Measurements from ENCODE around the gene MLEC. TPM values are rescaled to one million over a fixed set of nuclear protein-coding genes. Genes with fewer than 3 reads are reported as not detected.

MLEC gene
- total RNA-seq, 6 donors from 2014 or later: 29.3 to 125 (median 71.2) TPM

- no peak for ATAC-seq (ENCODE audit: low FRiP score in 2 of 2)
- TF ChIP-seq POLR2AphosphoS5 (IDR thresholded peaks at IDR 0.05) (no peak), POLR2A (IDR thresholded peaks at IDR 0.05) (no peak), EP300 (IDR thresholded peaks at IDR 0.05) (no peak), CTCF (IDR thresholded peaks at IDR 0.05) (no peak)
These were observed 52.2 kb downstream of the MLEC start for GRCh38 chr12:120739031-120739762.

GRCh38 chr12:120739821-120740613, 53.1 kb downstream of the MLEC start:
- DNase-seq (peak in 1 of 2 donors; percentile 76), ATAC-seq (ENCODE audit: low FRiP score in 2 of 2) (no peak)
- Histone ChIP-seq H3K9me3 (no peaks in the 10 kb centered on the region), H3K36me3 (peaks cover 0 to 31% (median 19%) of the 10 kb centered on the region in 4 donors), H3K27ac (no peak overlapping the region), H3K4me1 (no peaks in the 10 kb centered on the region), H3K27me3 (no peaks in the 10 kb centered on the region), H3K4me3 (no peak overlapping the region)
- 92 to 94% methylated on average over 14 to 15 of the region's 16 CpGs for WGBS, 2 donors
- TF ChIP-seq POLR2AphosphoS5 (IDR thresholded peaks at IDR 0.05): no peak

More at GRCh38 chr12:120739031-120739762, 52.2 kb downstream of the MLEC start:
- Histone ChIP-seq H3K4me3 (no peak overlapping the region), H3K27me3 (no peaks in the 10 kb centered on the region), H3K4me1 (no peaks in the 10 kb centered on the region), H3K9me3 (no peaks in the 10 kb centered on the region), H3K27ac (no peak overlapping the region), H3K36me3 (peaks cover 0 to 34% (median 19%) of the 10 kb centered on the region in 4 donors)
- peak in 1 of 2 donors; percentile 81 for DNase-seq
- WGBS, 2 donors: 87 to 97% methylated on average over 7 to 27 of the region's 38 CpGs

- no peak for DNase-seq
- no peak for TF ChIP-seq EP300 (IDR thresholded peaks at IDR 0.05)
- no peak for TF ChIP-seq POLR2AphosphoS5 (IDR thresholded peaks at IDR 0.05)
- TF ChIP-seq CTCF (IDR thresholded peaks at IDR 0.05): no peak
- TF ChIP-seq POLR2A (IDR thresholded peaks at IDR 0.05): no peak
- Histone ChIP-seq H3K27me3 (no peaks in the 10 kb centered on the region), H3K36me3 (peaks cover 0 to 31% (median 19%) of the 10 kb centered on the region in 4 donors), H3K4me1 (no peaks in the 10 kb centered on the region), H3K4me3 (no peak overlapping the region), H3K27ac (no peak overlapping the region), H3K9me3 (no peaks in the 10 kb centered on the region)
- ATAC-seq (ENCODE audit: low FRiP score in 2 of 2): no peak
- 91 to 94% methylated on average over 9 to 15 of the region's 15 CpGs for WGBS, 2 donors
These were observed 53.9 kb downstream of the MLEC start for GRCh38 chr12:120740871-120741270.

- Histone ChIP-seq H3K36me3 (peaks cover 0 to 31% (median 19%) of the 10 kb centered on the region in 4 donors), H3K27me3 (no peaks in the 10 kb centered on the region), H3K4me3 (no peak overlapping the region), H3K4me1 (no peaks in the 10 kb centered on the region), H3K27ac (no peak overlapping the region), H3K9me3 (no peaks in the 10 kb centered on the region)
- WGBS, 2 donors: 79 to 83% methylated on average over 15 to 27 of the region's 33 CpGs
- DNase-seq: peak in 1 of 2 donors; percentile 43
- no peak for TF ChIP-seq CTCF (IDR thresholded peaks at IDR 0.05)
- no peak for TF ChIP-seq POLR2A (IDR thresholded peaks at IDR 0.05)
- TF ChIP-seq EP300 (IDR thresholded peaks at IDR 0.05): no peak
- no peak for TF ChIP-seq POLR2AphosphoS5 (IDR thresholded peaks at IDR 0.05)
- ATAC-seq (ENCODE audit: low FRiP score in 2 of 2): no peak
These were observed 54.8 kb downstream of the MLEC start for GRCh38 chr12:120741476-120742421.
